HepG2 (cell line): ENCODE results near the gene HIC1. TPM values are rescaled to one million over a fixed set of nuclear protein-coding genes. Genes with fewer than 3 reads are reported as not detected.

Source experiments
- SIX4 ChIP-seq: sonication (generic); formaldehyde crosslinking; IDR thresholded peaks from 2 replicates; pipeline ENCODE4 v1.4.0; 2020; ENCODE audit warnings: missing genetic modification reagents
- SP140L ChIP-seq: sonication (generic); formaldehyde crosslinking; IDR thresholded peaks from 2 replicates; pipeline ENCODE4 v1.4.0; 2020; ENCODE audit warnings: missing genetic modification reagents, borderline replicate concordance
- U2AF1 ChIP-seq: fragments of 200-400 bp; formaldehyde crosslinking; optimal IDR thresholded peaks from 2 replicates; pipeline ENCODE3; 2017; ENCODE audit warnings: mild to moderate bottlenecking, low read depth, low read length
- ZBTB7A ChIP-seq: sonication (generic); formaldehyde crosslinking; IDR thresholded peaks from 2 replicates; pipeline ENCODE4 v1.8.0; 2022; ENCODE audit warnings: mild to moderate bottlenecking, missing genetic modification reagents
- polyA plus RNA-seq, 8 experiments: library from polyadenylated mRNA; depleted of rRNA in 3 of 8; stranded (reverse) in 7 of 8; unstranded in 1 of 8; fragments of >200 nt; fragmentation: Illumina TruSeq in 4 of 8; extraction: Trizol in 4 of 8; gene quantifications; 2 replicates each; pipeline versions ENCODE4 v1.2.1 to v1.2.3, GENCODE V29; 2011 to 2016; ENCODE audit warnings: low read depth in 4 of 8, missing spikeins in 1 of 8, mixed read lengths in 1 of 8; ENCODE audit not compliant: insufficient read depth in 1 of 8
- total RNA-seq, 5 experiments: library from RNA; depleted of rRNA; stranded (reverse); fragments of >200 nt; fragmentation: Illumina TruSeq; extraction: Trizol; gene quantifications; 2 replicates each; pipeline ENCODE4 v1.2.3, GENCODE V29; 2016; ENCODE audit warnings: low read depth in 1 of 5
- TF ChIP-seq, protein P1 (sequence below): sonication (generic); formaldehyde crosslinking; IDR thresholded peaks from 2 replicates; pipeline ENCODE4 v1.5.0; 2020; ENCODE audit warnings: mild to moderate bottlenecking, missing genetic modification reagents, borderline replicate concordance
- TF ChIP-seq, protein P2 (sequence below): sonication (generic); formaldehyde crosslinking; IDR thresholded peaks from 2 replicates; pipeline ENCODE4 v1.4.0; 2020; ENCODE audit warnings: mild to moderate bottlenecking, low read depth, missing genetic modification reagents
- TF ChIP-seq, protein P3 (sequence below): IDR thresholded peaks from 2 replicates; pipeline ENCODE4 v1.6.1; 2016; ENCODE audit warnings: missing genetic modification reagents, missing compliant biosample characterization
- TF ChIP-seq, protein P4 (sequence below): sonication (generic); formaldehyde crosslinking; IDR thresholded peaks from 2 replicates; pipeline ENCODE4 v1.5.0; 2020; ENCODE audit warnings: mild to moderate bottlenecking, missing genetic modification reagents, borderline replicate concordance
- TF ChIP-seq, protein P5 (sequence below): sonication (generic); formaldehyde crosslinking; IDR thresholded peaks from 2 replicates; pipeline ENCODE4 v1.5.1; 2020; ENCODE audit warnings: missing genetic modification reagents, mild to moderate bottlenecking, borderline replicate concordance
- TF ChIP-seq, protein P6 (sequence below): IDR thresholded peaks from 2 replicates; pipeline ENCODE4 v1.6.1; 2016; ENCODE audit warnings: mild to moderate bottlenecking

Gene HIC1
- total and polyA plus RNA-seq, 2 of the 13 experiments (the other 11 are each of a cell fraction or from before 2014, with no cell fraction given), result 0.04 to 0.31 TPM

DNA sequence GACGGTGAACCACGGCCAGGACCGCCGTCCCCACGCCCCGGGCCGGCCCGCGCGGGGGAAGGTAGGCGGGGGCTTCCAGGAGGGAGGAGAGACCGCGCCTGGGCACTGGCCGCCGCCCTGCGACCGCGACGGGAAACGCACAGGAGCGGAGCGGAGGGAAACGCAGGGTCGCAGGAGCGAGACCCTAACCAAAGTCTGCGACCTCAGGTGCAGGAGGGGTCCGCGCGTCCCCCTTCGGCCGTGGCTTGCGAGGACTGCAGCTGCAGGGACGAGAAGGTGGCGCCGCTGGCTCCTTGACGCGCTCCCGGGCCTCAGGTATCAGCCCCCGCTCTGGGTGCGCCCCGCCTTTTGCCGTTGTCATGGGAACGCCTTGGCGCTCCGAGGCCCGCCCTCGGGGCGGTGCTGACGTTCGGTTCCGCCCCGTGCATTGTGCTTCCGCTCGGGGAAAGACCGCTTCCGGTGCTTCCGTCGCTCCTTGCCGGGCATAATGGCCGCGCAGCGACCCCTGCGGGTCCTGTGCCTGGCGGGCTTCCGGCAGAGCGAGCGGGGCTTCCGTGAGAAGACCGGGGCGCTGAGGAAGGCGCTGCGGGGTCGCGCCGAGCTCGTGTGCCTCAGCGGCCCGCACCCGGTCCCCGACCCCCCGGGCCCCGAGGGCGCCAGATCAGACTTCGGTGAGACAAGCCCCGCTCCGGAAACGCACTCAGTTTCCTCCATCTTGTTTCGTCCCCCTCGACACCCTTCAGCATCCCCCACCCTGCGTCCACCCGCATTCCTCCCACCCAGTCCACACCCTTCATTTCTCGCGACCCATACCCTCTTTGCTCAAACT, 13.1 kb upstream of the HIC1 start, which contains the start of gene OVCA2 (continued):
- TF ChIP-seq, protein P1, sequence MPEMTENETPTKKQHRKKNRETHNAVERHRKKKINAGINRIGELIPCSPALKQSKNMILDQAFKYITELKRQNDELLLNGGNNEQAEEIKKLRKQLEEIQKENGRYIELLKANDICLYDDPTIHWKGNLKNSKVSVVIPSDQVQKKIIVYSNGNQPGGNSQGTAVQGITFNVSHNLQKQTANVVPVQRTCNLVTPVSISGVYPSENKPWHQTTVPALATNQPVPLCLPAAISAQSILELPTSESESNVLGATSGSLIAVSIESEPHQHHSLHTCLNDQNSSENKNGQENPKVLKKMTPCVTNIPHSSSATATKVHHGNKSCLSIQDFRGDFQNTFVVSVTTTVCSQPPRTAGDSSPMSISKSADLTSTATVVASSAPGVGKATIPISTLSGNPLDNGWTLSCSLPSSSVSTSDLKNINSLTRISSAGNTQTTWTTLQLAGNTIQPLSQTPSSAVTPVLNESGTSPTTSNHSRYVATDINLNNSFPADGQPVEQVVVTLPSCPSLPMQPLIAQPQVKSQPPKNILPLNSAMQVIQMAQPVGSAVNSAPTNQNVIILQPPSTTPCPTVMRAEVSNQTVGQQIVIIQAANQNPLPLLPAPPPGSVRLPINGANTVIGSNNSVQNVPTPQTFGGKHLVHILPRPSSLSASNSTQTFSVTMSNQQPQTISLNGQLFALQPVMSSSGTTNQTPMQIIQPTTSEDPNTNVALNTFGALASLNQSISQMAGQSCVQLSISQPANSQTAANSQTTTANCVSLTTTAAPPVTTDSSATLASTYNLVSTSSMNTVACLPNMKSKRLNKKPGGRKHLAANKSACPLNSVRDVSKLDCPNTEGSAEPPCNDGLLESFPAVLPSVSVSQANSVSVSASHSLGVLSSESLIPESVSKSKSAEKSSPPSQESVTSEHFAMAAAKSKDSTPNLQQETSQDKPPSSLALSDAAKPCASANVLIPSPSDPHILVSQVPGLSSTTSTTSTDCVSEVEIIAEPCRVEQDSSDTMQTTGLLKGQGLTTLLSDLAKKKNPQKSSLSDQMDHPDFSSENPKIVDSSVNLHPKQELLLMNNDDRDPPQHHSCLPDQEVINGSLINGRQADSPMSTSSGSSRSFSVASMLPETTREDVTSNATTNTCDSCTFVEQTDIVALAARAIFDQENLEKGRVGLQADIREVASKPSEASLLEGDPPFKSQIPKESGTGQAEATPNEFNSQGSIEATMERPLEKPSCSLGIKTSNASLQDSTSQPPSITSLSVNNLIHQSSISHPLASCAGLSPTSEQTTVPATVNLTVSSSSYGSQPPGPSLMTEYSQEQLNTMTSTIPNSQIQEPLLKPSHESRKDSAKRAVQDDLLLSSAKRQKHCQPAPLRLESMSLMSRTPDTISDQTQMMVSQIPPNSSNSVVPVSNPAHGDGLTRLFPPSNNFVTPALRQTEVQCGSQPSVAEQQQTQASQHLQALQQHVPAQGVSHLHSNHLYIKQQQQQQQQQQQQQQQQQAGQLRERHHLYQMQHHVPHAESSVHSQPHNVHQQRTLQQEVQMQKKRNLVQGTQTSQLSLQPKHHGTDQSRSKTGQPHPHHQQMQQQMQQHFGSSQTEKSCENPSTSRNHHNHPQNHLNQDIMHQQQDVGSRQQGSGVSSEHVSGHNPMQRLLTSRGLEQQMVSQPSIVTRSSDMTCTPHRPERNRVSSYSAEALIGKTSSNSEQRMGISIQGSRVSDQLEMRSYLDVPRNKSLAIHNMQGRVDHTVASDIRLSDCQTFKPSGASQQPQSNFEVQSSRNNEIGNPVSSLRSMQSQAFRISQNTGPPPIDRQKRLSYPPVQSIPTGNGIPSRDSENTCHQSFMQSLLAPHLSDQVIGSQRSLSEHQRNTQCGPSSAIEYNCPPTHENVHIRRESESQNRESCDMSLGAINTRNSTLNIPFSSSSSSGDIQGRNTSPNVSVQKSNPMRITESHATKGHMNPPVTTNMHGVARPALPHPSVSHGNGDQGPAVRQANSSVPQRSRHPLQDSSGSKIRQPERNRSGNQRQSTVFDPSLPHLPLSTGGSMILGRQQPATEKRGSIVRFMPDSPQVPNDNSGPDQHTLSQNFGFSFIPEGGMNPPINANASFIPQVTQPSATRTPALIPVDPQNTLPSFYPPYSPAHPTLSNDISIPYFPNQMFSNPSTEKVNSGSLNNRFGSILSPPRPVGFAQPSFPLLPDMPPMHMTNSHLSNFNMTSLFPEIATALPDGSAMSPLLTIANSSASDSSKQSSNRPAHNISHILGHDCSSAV (CRISPR knock-in tag), result no peak
- TF ChIP-seq, protein P2, sequence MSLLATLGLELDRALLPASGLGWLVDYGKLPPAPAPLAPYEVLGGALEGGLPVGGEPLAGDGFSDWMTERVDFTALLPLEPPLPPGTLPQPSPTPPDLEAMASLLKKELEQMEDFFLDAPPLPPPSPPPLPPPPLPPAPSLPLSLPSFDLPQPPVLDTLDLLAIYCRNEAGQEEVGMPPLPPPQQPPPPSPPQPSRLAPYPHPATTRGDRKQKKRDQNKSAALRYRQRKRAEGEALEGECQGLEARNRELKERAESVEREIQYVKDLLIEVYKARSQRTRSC, result no peak
- TF ChIP-seq SIX4 (CRISPR knock-in tag), result no peak
- TF ChIP-seq, protein P3, sequence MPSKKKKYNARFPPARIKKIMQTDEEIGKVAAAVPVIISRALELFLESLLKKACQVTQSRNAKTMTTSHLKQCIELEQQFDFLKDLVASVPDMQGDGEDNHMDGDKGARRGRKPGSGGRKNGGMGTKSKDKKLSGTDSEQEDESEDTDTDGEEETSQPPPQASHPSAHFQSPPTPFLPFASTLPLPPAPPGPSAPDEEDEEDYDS (CRISPR knock-in tag), result peak; percentile 38; the same call in 1 of the 2 replicates
- TF ChIP-seq, protein P4, sequence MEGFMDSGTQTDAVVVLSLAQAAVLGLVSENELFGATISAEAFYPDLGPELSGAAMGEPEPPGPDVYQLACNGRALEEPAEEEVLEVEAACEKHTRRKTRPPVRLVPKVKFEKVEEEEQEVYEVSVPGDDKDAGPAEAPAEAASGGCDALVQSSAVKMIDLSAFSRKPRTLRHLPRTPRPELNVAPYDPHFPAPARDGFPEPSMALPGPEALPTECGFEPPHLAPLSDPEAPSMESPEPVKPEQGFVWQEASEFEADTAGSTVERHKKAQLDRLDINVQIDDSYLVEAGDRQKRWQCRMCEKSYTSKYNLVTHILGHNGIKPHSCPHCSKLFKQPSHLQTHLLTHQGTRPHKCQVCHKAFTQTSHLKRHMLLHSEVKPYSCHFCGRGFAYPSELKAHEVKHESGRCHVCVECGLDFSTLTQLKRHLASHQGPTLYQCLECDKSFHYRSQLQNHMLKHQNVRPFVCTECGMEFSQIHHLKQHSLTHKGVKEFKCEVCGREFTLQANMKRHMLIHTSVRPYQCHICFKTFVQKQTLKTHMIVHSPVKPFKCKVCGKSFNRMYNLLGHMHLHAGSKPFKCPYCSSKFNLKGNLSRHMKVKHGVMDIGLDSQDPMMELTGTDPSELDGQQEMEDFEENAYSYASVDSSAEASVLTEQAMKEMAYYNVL (CRISPR knock-in tag), result peak; percentile 40; the same call in 1 of the 2 replicates
- TF ChIP-seq, protein P5, sequence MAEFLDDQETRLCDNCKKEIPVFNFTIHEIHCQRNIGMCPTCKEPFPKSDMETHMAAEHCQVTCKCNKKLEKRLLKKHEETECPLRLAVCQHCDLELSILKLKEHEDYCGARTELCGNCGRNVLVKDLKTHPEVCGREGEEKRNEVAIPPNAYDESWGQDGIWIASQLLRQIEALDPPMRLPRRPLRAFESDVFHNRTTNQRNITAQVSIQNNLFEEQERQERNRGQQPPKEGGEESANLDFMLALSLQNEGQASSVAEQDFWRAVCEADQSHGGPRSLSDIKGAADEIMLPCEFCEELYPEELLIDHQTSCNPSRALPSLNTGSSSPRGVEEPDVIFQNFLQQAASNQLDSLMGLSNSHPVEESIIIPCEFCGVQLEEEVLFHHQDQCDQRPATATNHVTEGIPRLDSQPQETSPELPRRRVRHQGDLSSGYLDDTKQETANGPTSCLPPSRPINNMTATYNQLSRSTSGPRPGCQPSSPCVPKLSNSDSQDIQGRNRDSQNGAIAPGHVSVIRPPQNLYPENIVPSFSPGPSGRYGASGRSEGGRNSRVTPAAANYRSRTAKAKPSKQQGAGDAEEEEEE, result no peak
- TF ChIP-seq U2AF1, result no peak
- peak; percentile 81 for TF ChIP-seq ZBTB7A
- TF ChIP-seq, protein P6, sequence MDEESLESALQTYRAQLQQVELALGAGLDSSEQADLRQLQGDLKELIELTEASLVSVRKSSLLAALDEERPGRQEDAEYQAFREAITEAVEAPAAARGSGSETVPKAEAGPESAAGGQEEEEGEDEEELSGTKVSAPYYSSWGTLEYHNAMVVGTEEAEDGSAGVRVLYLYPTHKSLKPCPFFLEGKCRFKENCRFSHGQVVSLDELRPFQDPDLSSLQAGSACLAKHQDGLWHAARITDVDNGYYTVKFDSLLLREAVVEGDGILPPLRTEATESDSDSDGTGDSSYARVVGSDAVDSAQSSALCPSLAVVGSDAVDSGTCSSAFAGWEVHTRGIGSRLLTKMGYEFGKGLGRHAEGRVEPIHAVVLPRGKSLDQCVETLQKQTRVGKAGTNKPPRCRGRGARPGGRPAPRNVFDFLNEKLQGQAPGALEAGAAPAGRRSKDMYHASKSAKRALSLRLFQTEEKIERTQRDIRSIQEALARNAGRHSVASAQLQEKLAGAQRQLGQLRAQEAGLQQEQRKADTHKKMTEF, result peak; percentile 91
- no peak for TF ChIP-seq SP140L (CRISPR knock-in tag)
